ENCODE results near the gene OLFML2B. TPM values are rescaled to one million over a fixed set of nuclear protein-coding genes. Genes with fewer than 3 reads are reported as not detected.

Gene OLFML2B
- total and polyA plus RNA-seq, 2 of the 4 experiments (the other 2 are of a cell fraction), result 0.36 to 0.74 TPM

DNA sequence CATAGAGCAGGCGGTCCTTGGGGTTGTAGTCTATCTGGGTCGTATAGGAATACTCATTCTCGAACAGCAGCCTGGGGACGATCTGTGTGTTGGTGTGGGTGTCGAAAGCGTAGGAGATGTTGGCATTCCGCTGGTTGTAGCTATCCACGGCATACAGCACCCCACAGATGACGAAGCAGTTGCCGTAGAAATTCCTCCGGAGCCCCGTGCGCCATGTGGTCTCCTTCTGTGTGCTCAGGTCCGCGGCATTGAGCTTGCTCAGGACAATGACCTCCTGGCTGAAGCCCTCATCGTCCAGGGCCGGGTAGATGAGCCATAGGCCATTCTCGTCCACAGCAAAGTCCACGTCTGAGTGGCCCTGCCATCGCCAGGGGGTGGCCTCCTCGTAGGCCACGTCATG, 39.9 kb downstream of the OLFML2B start:
- peak overlapping the region; percentile 6 for H2AFZ ChIP-seq (replicated peaks; ENCODE audit: low read length, poor library complexity)
- H4K20me1 ChIP-seq (ENCODE audit: insufficient read depth, low read length), result no peaks in the 10 kb centered on the region
- H3K4me2 ChIP-seq (ENCODE audit: low read depth, low read length), result no peak overlapping the region
- H2BK120ac ChIP-seq (ENCODE audit: low read depth, low read length), result no peak overlapping the region
- H3K4ac ChIP-seq (ENCODE audit: low read depth, low read length), result no peak overlapping the region
- no peak overlapping the region for H3K23ac ChIP-seq (ENCODE audit: low read depth, low read length)
- H3K4me3 ChIP-seq (ENCODE audit: insufficient read depth, low read depth, low read length), result no peak overlapping the region
- no peak overlapping the region for H2AK5ac ChIP-seq (ENCODE audit: low read depth, low read length)
- no peak overlapping the region for H3K27ac ChIP-seq (ENCODE audit: insufficient read depth, low read length)
- no peak for TF ChIP-seq CHD1 (IDR thresholded peaks at IDR 0.05; ENCODE audit: low read depth, low read length)
- no peak for TF ChIP-seq MAFK (IDR thresholded peaks at IDR 0.05; ENCODE audit: low read depth, low read length)
- TF ChIP-seq NFE2L2 (IDR thresholded peaks at IDR 0.05; ENCODE audit: low read depth, low read length), result no peak
- TF ChIP-seq, protein P1, sequence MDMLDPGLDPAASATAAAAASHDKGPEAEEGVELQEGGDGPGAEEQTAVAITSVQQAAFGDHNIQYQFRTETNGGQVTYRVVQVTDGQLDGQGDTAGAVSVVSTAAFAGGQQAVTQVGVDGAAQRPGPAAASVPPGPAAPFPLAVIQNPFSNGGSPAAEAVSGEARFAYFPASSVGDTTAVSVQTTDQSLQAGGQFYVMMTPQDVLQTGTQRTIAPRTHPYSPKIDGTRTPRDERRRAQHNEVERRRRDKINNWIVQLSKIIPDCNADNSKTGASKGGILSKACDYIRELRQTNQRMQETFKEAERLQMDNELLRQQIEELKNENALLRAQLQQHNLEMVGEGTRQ (IDR thresholded peaks at IDR 0.05; ENCODE audit: low read depth, low read length), result no peak
- TF ChIP-seq CEBPB (IDR thresholded peaks at IDR 0.05; ENCODE audit: low read depth, low read length), result no peak
- no peak for TF ChIP-seq MAZ (IDR thresholded peaks at IDR 0.05; ENCODE audit: borderline replicate concordance, low read depth, low read length)
- TF ChIP-seq SMC3 (IDR thresholded peaks at IDR 0.05; ENCODE audit: low read depth, low read length), result no peak
- TF ChIP-seq, protein P2, sequence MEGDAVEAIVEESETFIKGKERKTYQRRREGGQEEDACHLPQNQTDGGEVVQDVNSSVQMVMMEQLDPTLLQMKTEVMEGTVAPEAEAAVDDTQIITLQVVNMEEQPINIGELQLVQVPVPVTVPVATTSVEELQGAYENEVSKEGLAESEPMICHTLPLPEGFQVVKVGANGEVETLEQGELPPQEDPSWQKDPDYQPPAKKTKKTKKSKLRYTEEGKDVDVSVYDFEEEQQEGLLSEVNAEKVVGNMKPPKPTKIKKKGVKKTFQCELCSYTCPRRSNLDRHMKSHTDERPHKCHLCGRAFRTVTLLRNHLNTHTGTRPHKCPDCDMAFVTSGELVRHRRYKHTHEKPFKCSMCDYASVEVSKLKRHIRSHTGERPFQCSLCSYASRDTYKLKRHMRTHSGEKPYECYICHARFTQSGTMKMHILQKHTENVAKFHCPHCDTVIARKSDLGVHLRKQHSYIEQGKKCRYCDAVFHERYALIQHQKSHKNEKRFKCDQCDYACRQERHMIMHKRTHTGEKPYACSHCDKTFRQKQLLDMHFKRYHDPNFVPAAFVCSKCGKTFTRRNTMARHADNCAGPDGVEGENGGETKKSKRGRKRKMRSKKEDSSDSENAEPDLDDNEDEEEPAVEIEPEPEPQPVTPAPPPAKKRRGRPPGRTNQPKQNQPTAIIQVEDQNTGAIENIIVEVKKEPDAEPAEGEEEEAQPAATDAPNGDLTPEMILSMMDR (conservative IDR thresholded peaks at IDR 0.05; ENCODE audit: low read depth, low read length), result no peak
- TF ChIP-seq POLR2A (IDR thresholded peaks at IDR 0.05; ENCODE audit: low read depth, low read length), result no peak
- TF ChIP-seq, protein P3, sequence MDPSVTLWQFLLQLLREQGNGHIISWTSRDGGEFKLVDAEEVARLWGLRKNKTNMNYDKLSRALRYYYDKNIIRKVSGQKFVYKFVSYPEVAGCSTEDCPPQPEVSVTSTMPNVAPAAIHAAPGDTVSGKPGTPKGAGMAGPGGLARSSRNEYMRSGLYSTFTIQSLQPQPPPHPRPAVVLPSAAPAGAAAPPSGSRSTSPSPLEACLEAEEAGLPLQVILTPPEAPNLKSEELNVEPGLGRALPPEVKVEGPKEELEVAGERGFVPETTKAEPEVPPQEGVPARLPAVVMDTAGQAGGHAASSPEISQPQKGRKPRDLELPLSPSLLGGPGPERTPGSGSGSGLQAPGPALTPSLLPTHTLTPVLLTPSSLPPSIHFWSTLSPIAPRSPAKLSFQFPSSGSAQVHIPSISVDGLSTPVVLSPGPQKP (IDR thresholded peaks at IDR 0.05; ENCODE audit: borderline replicate concordance, low read depth, low read length), result no peak
- no peak for TF ChIP-seq RCOR1 (IDR thresholded peaks at IDR 0.05; ENCODE audit: insufficient replicate concordance, low read length)
- intact Hi-C loops (cut with micrococcal nuclease), result no loop called here
- ChIA-PET POLR2A (ENCODE audit: unreplicated experiment) (no interaction called here), CTCF (no interaction called here)
- BruUV-seq (replicated peaks), result no TSS peak
- H2BK5ac ChIP-seq (ENCODE audit: low read depth, low read length, poor library complexity, severe bottlenecking), result no peak overlapping the region
- no peaks in the 10 kb centered on the region for H3K9me1 ChIP-seq (ENCODE audit: insufficient read depth, low read length)
- H3K4me1 ChIP-seq (ENCODE audit: control insufficient read depth, insufficient read depth, low read length), result no peaks in the 10 kb centered on the region
- peaks cover 12% of the 10 kb centered on the region for H3K9me3 ChIP-seq (ENCODE audit: control insufficient read depth, insufficient read depth, low read length)
- H2BK20ac ChIP-seq (ENCODE audit: low read depth, low read length), result no peak overlapping the region
- H2BK15ac ChIP-seq (ENCODE audit: low read depth, low read length), result no peak overlapping the region
- ATAC-seq (ENCODE audit: low read depth) (no peak), DNase-seq (no peak)
- no peak overlapping the region for H3K18ac ChIP-seq (ENCODE audit: low read depth, low read length)
- H4K5ac ChIP-seq (ENCODE audit: low read depth, low read length), result no peak overlapping the region
- no peak overlapping the region for H4K91ac ChIP-seq (ENCODE audit: insufficient read depth, low read depth, low read length)
- no peaks in the 10 kb centered on the region for H3K79me1 ChIP-seq (ENCODE audit: low read depth in 1 of 2, low read length in 2 of 2)
- no peaks in the 10 kb centered on the region for H3K36me3 ChIP-seq (ENCODE audit: control insufficient read depth, insufficient read depth, low read length)
- dilution Hi-C loops (cut with HindIII; ENCODE audit: low sequenced_read_pairs, unreplicated experiment), result no loop called here
- no peak overlapping the region for H3K14ac ChIP-seq (replicated peaks; ENCODE audit: low read depth, low read length)
- no peak overlapping the region for H3K56ac ChIP-seq (ENCODE audit: extremely low read depth, insufficient read depth, low read length)
- no peak overlapping the region for H4K8ac ChIP-seq (ENCODE audit: low read depth in 2 of 2, low read length in 2 of 2)
- WGBS, 2 experiments (ENCODE audit: extremely low coverage in 2 of 2, insufficient read length in 1 of 2), result 83% methylated on average over 15 of the region's 22 CpGs; no CpG with 5 or more reads in 1 of the 2 experiments
- H2AK9ac ChIP-seq (replicated peaks; ENCODE audit: low read depth, low read length, poor library complexity), result no peak overlapping the region
- no peak overlapping the region for H3K9ac ChIP-seq (ENCODE audit: low read depth, low read length)
- H3K27me3 ChIP-seq (ENCODE audit: control insufficient read depth, insufficient read depth, low read length), result peaks cover 4% of the 10 kb centered on the region
- in situ Hi-C loops (cut with MboI; ENCODE audit: low sequenced_read_pairs), result no loop called here

All from IMR-90 (cell line).